HG03565 (cell line): Measurements from ENCODE around the gene TET2.

Experiments used
- ATAC-seq: cut with Tn5 transposase; IDR thresholded peaks from one replicate; pipeline ENCODE4 v1.9.1; 2021; ENCODE audit warnings: mild to moderate bottlenecking, moderate library complexity; ENCODE audit not compliant: unreplicated experiment

TET2 gene

DNA sequence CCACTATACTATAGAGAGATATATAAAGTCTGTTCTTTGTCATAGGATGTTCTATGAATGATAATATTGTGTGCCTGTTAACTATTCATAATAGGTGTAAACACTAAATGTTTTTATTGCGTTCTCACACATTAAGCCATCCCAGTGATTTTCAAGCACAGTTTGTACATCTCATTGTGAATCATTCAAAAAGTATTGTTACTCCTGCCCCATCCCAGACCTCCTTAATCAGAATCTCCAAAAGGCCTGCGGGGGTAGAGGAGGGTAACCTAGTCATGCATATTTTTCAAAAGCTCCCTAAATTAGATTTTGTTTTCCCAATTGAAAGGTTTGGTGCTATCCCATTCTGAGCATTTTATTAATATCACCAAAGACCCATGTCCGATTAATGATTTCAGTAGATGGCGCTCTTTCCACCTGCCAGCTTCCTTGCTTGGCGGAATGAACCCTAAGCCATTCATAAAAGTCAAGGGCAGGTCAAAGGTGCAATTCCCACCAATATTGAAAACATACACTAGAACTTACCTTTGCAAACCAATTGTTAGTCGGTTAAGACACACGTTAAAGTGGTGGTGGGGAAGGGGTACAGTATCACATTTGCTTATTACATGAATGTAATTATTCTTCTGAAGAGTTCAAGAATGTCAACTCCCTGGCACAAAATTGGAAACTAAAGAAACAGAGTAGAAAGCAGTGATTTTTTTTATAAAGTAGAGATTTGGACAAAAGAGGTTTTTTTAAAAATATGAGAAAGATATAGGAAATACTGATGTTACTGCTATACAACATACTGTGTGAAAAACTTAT lies 5.8 kb upstream of the TET2 start:
- ATAC-seq, result no peak

DNA sequence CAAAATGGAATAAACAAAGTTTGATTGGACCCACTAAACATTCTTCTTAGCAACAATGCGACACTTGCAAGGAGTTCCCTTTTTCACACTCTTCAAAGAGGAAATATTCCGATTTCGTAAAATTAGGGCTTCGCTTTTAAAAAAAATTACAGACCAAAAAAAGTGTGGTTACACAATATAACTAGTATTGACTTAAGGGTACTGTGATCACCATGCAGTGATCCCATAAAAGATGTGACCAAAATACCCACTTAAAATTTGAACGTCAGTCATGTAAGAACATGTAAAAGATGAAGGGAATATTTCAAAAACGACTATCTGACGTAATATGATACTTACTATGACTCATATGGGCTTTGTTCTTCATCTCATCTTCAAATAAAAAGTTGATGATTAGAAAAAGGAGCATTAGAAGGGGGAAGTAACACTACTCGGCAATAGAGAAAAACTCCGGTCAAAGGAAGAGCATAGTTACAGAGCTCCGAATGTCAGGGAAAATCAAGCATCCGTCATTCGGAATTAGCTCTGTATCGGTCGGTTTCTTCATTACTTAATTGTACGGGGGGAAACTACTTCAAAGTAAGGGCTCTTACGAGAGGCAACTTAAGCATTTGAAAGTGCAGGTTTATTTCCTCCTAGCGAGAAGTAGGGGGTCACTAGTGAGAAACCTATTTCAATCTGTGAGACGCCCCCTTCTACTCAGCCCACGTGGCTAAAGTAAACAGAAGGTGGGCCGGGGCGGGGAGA lies 1.3 kb upstream of the TET2 start:
- ATAC-seq, result no peak

DNA sequence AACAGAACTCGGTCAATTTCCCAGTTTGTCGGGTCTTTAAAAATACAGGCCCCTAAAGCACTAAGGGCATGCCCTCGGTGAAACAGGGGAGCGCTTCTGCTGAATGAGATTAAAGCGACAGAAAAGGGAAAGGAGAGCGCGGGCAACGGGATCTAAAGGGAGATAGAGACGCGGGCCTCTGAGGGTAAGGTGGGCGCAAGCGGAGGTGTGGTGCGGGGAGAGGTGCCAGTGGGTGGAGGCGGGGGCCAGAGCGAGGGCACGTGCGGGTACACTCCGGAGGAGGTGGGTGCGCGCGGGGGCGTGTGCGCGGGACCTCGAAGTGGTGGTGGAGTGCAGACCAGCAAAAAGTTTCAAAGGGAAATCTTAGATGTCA lies 787 bp upstream of the TET2 start:
- ATAC-seq, result no peak

DNA sequence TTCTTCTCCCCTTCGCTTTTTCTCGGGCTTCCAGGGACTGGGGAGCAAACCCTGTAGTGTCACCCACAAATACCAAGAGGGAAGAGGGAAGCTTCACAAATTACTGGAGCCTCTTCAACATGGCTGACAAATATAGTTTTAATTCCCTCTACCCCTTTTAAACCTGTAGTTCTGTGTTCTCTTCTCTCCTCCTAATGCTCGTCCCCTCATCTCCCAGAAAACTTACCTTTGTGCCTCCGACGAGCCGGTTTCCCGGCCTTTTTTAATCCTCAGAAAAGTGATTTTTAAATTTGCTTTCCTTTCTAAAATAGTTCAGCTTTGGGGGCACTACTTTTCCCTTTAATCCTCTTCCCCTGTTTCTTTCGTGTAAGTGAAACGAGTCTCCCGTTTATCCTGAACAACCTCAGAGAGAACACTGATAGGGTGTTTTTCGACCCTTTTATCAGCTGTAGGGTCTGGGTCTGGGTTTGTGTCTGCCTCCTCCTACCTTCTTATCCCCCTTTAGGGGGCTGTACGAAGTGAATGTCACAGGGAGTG lies 408 bp downstream of the TET2 start:
- ATAC-seq, result no peak

DNA sequence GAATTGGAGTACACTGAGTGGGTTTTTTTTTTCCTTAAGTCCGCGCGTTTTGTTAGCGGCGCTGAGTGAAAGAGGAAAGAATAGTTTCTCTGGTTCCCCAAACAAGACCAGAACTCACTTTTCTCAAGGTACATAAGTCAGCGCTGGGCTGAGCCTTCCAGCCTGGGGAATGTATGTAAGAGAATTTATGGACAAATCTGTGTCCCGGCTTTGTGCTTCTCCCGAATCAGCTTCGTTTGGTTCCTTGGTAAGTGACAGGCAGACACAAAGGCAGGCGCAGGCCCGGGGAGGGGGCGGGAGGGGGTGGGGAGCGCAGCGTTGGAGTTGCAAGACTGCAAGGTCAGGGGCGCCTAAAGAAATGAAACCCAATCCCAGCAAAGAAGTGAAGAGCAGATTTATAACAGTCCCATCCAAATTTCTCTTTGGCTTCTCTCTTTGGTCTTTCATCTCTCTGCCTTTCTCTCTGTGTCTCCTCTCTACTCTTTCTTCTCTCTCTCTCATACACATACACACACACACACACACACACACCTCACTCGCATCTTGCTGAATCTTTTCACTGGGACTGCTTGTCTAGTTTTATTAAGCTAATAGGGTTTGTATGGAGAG lies 981 bp downstream of the TET2 start:
- no peak for ATAC-seq

DNA sequence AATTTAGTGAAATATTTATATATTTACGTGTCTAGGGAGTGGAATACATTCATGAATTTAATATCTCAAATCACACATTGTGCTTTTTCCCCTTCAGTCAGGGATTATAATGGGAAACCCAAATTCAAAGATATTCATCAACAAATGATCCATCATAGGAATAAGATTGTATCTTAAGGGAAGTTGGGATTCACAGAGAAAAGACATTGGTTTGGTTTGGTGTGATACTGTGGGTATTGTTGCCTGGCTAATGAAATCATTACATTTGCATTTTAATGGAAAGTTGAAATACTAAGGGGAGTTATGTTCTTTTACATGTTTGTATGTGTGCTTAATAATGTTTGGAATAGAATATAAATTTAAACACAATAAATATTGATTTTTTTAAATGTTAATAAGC lies 1.7 kb downstream of the TET2 start:
- ATAC-seq, result no peak

DNA sequence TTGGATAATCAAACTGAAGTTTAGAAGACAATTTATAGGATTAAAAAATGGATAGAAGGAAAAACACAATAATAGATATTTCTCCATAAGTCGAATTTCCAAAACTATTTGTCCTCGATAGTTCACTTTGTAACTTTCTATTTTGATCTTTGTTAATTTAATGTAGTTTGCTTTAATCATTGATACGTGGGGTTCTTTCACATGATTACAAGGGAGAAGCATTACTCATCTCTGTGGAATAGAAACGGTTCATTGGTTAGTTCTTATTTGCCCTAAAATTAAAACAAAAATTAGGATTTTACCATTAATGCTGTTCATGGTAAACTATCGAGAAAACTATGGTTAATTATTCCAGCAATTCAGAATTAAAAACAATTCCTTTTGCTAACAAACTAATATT lies 2.1 kb downstream of the TET2 start:
- no peak for ATAC-seq

DNA sequence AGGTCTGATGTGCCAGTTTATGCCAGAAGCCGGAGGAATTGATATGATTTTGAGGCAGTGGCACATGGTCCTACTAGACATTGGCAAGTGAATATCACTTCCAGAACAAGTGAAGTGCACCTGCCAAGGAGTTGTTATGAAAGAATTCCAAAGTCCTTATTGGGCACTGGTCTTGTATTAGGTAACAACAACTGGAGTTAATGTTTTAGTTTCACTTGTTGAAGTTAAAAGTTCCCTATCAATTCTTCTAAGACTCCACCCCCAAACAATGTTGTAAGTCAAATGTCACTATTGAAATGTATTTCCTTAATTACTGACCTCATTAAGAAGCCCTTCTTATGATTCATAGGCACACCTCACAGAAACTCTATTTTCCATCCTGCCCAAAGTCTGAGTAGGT lies 3.1 kb downstream of the TET2 start:
- no peak for ATAC-seq

DNA sequence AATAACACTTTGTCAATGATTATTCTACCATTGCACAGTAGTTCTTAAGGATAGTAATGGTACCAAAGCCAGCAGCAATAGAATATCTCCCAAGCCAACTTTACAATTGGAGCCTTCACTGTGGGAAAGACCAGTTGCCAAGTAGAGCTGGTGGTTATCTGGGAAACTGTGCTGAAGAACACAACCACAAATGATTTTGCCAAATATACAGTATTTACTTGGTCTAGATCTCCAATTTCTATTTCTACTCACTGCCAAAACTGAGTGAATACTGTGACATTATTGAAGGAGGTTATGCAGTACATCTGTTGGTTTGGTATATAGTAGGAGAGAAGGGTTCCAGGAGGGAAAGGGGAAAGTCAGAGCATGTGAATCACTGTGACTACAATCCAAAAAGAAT lies 3.8 kb downstream of the TET2 start:
- ATAC-seq, result no peak

DNA sequence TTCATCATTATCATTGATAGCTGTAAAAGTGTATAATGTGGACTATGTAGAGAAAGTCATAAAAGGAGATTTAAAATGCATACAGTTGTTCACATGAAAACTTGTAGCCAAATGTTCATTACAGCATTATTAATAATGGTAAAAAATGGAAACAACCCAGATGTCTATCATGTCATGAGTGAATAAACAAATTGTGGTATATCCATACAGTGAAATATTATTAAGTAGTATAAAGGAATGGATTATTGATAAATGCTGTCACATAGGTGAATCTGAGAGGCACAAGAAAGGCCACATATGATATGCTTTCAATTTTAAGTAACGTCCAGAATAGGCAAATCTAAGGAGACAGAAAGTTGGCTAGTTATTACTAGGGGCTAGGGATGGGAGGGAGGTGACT lies 7.1 kb downstream of the TET2 start:
- ATAC-seq, result no peak

DNA sequence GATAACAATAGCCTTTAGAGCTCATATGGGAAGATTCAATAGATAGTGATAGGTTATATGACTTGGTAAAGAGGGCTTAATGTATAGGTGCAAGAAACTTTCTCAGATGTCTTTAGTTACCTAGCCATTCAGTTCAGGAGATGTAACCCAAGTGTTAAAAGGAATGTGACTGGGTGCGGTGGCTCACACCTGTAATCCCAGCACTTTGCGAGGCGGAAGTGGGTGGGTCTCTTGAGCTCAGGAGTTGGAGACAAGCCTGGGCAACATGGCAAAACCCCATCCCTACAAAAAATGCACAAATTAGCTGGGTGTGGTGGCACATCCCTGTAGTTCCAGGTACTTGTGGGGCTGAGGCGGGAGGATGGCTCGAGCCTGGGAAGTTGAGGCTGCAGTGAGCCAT lies 7.9 kb downstream of the TET2 start:
- ATAC-seq, result no peak

DNA sequence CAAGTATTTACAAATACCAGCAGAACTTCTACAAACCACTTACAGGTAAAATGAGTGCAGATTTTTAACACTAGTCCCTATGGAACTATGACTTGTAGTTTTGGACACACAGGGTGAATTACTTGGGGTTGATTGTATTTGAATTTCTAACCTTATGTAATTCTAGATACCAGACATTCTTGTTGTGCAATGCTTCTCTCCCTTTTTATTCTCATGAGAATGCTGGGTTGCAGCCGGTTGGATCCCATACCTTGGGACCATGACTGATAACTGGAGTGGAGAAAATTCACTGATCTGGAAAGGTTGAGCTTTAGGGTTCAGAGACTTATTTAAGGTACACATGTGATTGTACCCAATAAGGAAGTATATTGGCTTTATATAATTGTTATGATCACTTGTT lies 8.8 kb downstream of the TET2 start:
- no peak for ATAC-seq

DNA sequence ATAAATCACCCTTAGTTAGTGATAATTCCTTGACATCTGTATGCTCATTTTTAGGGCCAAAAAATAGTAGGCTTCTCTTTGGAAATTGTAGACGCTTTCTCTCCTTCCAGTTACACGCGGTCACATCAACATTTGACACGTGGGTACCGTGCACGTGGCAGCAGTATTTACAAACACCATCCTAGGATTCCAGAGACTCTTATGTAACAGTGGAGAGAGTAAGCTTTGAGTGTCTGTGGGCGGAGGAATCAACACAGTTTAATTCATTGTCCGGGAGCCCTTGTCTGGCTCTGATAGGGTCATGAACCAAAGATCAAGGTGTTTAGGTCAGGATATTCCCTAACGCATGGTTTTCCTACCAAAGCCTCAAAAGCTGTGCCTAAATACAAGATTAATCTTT lies 12.2 kb downstream of the TET2 start:
- no peak for ATAC-seq

DNA sequence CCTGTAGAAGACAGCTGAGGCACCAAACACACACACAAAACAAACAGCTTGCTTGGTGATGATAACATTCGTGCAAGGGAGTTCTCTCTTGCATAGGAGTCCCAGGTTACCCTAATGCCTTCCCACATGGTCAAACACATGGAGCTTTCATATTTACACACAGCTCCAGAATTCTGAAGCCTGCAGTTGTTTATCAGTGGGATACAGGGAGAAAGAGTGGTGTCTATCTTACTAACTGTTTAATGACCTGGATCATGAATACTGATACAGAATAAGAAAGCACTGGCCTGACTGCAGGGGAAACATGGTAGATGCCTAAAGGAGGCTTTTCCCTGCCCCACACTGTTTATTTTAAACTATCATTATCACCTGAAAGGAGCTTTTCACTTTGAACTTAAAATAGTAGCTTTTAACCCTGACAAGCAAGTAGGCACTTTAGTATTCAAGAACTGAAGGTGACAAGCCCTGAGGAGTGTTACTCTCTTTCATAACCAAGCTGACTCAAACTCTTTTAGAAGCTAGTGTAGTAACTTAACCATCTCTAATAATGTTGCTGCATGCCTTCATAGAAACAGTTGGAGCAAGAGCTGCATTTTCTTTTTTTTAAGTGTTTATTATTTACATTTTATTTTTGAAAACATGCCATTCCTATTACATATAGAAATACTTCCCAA lies 15.6 kb downstream of the TET2 start:
- no peak for ATAC-seq

DNA sequence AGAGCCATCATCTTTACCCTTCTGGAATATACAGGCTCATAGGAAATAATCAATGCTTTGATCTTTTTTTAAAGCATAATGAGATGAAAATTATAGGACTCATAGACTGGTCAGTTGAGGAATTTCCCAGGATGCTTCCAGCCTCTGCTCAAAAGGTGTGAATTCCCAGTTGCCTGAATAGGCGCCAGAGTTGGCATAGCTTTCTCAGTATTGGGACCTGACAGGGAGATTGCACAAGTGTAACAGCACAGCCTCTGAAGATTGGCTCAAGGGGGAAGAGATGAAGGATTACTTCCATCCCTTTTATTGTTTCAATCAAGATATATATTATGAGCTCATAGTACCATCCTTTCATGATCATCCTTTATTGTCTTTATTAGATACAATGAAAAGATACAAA lies 17.9 kb downstream of the TET2 start:
- ATAC-seq, result no peak

DNA sequence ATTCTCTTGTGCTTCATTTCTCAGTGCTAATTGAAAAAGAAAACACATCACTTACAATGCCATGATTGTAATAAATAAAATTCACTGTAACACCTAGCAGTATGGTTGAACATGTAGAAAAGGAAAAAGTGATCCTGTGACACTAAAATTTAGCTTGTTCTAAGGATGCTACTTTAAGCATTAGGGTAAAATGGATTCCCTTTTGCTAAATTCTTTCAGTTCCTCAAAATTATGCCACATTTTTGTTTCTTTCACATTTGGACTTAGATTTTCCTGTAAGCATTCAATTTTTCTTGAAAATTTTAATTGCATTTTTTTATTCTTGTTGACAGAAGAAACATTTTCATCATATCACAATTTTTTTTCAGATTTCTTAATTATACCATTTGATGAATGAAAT lies 19.4 kb downstream of the TET2 start:
- no peak for ATAC-seq

DNA sequence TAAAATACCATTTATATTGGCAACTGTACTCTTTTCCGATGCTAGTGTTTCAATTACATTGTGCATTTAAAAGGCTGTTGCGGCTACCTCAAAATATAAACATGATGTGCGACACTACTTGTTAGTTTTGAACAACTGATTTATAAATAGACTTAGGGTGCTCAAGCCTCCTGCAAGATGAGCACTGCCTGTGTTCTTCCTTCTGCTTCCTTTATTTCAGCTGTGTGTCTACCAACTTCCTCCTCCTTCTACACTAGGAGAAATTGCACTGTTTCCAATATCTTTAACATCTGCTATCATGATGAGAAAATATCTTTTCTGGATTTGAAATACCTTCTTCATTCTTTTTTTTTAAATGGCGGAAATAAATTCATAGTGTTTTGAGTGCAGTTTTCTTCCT lies 24.0 kb downstream of the TET2 start:
- ATAC-seq, result no peak

DNA sequence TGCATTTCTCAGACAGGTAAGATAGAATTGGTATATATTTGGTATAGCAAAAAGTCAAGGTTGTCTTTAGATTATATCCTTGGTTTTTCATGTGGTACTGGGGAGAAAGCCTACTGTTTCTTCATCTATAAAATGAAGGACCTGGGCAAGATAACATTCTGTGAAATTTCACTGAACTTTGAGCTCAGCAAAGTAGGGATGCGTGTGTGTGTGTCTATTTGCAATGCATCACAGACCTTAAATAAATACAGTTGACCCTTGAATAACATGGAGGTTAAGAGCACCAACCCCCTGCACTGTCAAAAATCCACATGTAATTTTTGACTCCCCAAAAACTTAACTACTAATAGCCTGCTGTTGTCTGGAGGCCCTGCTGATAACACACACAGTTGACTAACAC lies 25.2 kb downstream of the TET2 start:
- ATAC-seq, result no peak

DNA sequence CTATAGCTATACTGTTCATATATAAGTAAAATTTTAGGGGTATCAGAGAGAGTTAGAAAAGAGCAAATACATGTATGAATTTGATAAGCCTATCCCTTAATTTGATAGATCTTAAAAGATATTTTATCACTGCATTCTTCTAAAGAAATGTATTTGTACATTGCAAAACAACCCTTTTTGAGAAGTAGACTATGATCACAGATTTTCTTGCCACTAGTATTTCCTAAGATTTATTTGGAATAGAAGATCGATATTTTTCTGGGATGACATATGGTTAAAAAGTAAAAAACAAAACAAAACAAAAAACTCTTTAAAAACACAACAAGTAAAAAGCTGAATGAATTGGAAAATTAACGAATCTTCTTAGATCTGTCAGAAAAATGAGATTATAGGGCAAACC lies 27.4 kb downstream of the TET2 start:
- ATAC-seq, result no peak

DNA sequence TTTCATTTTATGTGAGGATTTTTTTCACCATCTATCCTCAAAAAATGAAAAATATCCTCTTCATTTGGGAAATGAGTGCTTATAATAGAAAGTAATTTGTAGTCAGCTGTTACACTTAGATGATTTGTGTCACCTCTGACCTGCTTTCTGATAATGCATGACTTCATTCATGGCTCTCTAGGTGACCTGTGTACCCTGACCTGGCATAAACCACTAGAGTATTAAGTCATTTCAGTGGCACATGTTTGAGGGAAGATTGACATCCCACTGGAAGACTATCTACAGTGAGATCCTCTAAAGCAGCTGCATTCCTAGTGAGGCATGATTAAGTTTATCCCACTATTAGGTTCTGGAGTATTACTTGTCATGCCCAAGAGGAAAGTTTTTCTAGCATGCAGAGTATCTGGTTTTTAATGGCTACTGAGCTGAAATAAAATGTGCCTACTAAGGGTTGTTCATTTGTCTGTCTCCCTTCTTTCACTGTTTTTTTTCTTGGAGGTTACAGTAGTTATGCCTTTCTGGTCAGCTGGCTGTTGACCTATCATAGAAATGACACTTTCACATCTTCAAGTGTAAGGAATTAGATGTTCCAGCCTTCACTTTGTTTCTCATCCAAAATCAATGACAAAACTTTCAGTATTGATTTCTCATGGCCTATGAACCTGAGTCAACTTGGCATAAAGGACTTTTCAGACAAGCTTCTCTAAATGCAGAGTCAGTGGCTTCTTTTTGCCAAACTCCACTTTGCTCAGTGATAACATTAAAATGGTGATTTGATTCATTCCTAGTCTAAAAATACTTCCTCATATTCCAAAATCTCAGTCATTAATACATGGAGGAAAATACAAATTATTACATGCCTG lies 33.1 kb downstream of the TET2 start:
- ATAC-seq, result no peak

DNA sequence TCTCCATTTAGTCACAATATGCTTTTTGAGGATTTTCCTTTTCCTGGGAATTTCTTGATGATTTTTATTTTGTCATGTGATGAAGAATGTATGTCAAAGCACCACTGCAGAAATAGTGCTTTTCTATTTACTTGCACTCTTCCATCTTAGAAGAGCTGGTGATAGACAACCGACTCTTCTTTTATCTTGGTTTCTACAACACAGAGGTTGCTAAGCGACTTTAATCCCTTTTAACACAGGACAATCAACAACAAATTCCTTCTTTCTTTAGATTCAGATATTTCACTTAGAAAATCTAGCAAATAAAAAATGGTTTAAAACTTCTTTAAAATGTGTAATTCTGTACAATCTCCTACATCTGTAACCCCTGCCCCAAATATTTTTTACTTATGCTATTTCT lies 34.6 kb downstream of the TET2 start:
- ATAC-seq, result no peak
